Pancreas (tissue), 10 donors: ENCODE measurements around the gene PTGS2. TPM values are rescaled to one million over a fixed set of nuclear protein-coding genes. Genes with fewer than 3 reads are reported as not detected.

Source experiments
- ATAC-seq, 4 donors: fragments of 200-7000 bp; cut with Tn5 transposase; one replicate each; pipeline versions ENCODE4 v1.8.0 to v1.9.1; 2020; ENCODE audit warnings: mild to moderate bottlenecking in 4 of 4, moderate library complexity in 4 of 4
- DNase-seq, 6 donors: peaks; one replicate each; pipeline ENCODE4 v3.0.0-alpha.2; 2020
- FAIRE-seq: peaks from 2 replicates; lab custom pipeline; 2012; peaks lifted over from hg19 to GRCh38; lab: Jason Lieb, UNC
- H3K27ac ChIP-seq, 4 donors: fragments of 200-600 bp; sonication (generic); 1 replicate in 3 of 4; 2 replicates in 1 of 4; pipeline versions ENCODE4 v1.5.0 to v1.8.0; 2020
- H3K27me3 ChIP-seq, 4 donors: fragments of 200-600 bp; one replicate each; pipeline ENCODE4 v1.8.0; 2021
- H3K36me3 ChIP-seq, 3 donors: fragments of 200-600 bp; sonication (generic) in 1 of 3; one replicate each; pipeline versions ENCODE4 v1.5.0 to v1.8.0; 2020 to 2021
- H3K4me1 ChIP-seq, 3 donors: fragments of 200-600 bp; one replicate each; pipeline ENCODE4 v1.8.0; 2021
- H3K4me3 ChIP-seq, 4 donors: fragments of 200-600 bp; sonication (generic) in 2 of 4; one replicate each; pipeline versions ENCODE4 v1.5.0 to v1.8.0; 2020 to 2021
- H3K9me3 ChIP-seq, 4 donors: fragments of 200-600 bp; one replicate each; pipeline ENCODE4 v1.8.0; 2021
- CTCF ChIP-seq, 4 donors: fragments of 200-600 bp; sonication (generic) in 3 of 4; IDR thresholded peaks; one replicate each; pipeline versions ENCODE4 v1.5.0 to v1.8.0; 2021; ENCODE audit warnings: antibody characterized with exemption in 4 of 4
- WGBS, 2 donors: extraction: QIAGEN DNeasy Blood & Tissue Kit; methylation state at CpG; one replicate each; pipeline ENCODE4 v1.1.7; 2013; 5-methylcytosine and 5-hydroxymethylcytosine counted together
- intact Hi-C, 3 donors: fragments of 100-400 bp; cut with DNase I; formaldehyde crosslinking; loops; one replicate each; pipeline versions ENCODE4 v1.11.1 to v1.14.2; 2022
- polyA plus RNA-seq, 2 donors: library from polyadenylated mRNA; stranded (reverse); fragments of 200-250 nt; gene quantifications; one replicate each; pipeline ENCODE4 v1.2.3, GENCODE V29; 2013
- total RNA-seq, 6 donors: library from RNA; stranded (reverse); fragmentation: NEBNext Ultra II Directional in 4 of 6; extraction: Animal tissue kit (Norgen Biotek cat#: 25700) in 4 of 6; gene quantifications; one replicate each; pipeline versions ENCODE4 v1.2.1 to v1.2.4, GENCODE V29; 2021 to 2023
- donor health status: healthy with polysubstance abuse.
- donor health status: DM: no; HTN: no; CAD: no; lungs with moderate emphysema.
- donor health status: DM: no; HTN: no; CAD: no.
- donor health status: control.
- donor health status: control.
- donor health status: Bipolar disorder and iron deficiency.
- donor health status: DM: yes; HTN: yes; CAD: no.
- donor health status: DM: no; HTN: no; CAD: no.
- donor health status: DM: no; HTN: no; CAD: no.
- donor health status: DM: yes; HTN: yes; CAD: no.

Gene PTGS2
- total RNA-seq (1 to 10 TPM in 1 of 6 donors, under 1 TPM in 5; 0.12 to 1.9 (median 0.43) TPM), polyA plus RNA-seq (under 1 TPM; 0.23 to 0.92 TPM)

- intact Hi-C loops, result no loop called here
- DNase-seq (peak; percentile 39 to 83 (median 66)), ATAC-seq (peak; percentile 90 to 96 (median 96)), FAIRE-seq (no peak)
- H3K4me1 ChIP-seq, result no peaks in the 10 kb centered on the region
- peak within 1 kb of the TSS; percentile 29 to 49 (median 38) for H3K4me3 ChIP-seq
- no peaks in the 10 kb centered on the region for H3K36me3 ChIP-seq
- H3K27ac ChIP-seq, result peak within 1 kb of the TSS in 3 of 4 donors; percentile 16 to 57 (median 39)
- WGBS, 2 donors, result 1% methylated on average over 52 of the region's 52 CpGs
- H3K27me3 ChIP-seq, result peaks cover 0 to 16% (median 2%) of the 10 kb centered on the region in 4 donors
- H3K9me3 ChIP-seq, result no peaks in the 10 kb centered on the region
- TF ChIP-seq CTCF (IDR thresholded peaks at IDR 0.05), result no peak
Observed at GRCh38 chr1:186680245-186681061, at the start of gene PTGS2. PTGS2 (minus strand) TSS chr1:186680423; CDS start chr1:186680290, 133 bp downstream.

- WGBS, 2 donors, result 50 to 60% methylated on average over 3 of the region's 3 CpGs
- Histone ChIP-seq H3K9me3 (no peaks in the 10 kb centered on the region), H3K4me3 (no peak overlapping the region), H3K27ac (no peak overlapping the region), H3K36me3 (no peaks in the 10 kb centered on the region), H3K4me1 (no peaks in the 10 kb centered on the region), H3K27me3 (no peaks in the 10 kb centered on the region)
- TF ChIP-seq CTCF (IDR thresholded peaks at IDR 0.05), result peak in 1 of 4 donors; percentile 20
- DNase-seq (no peak), FAIRE-seq (no peak), ATAC-seq (no peak)
- intact Hi-C loops, result no loop called here
Observed at GRCh38 chr1:186722711-186723309, 42.6 kb upstream of the PTGS2 start.

GRCh38 chr1:186717286-186717685 is 37.1 kb upstream of the PTGS2 start:
- Histone ChIP-seq H3K4me1 (no peaks in the 10 kb centered on the region), H3K36me3 (no peaks in the 10 kb centered on the region), H3K9me3 (no peaks in the 10 kb centered on the region), H3K4me3 (no peak overlapping the region), H3K27ac (no peak overlapping the region), H3K27me3 (no peaks in the 10 kb centered on the region)
- no peak for TF ChIP-seq CTCF (IDR thresholded peaks at IDR 0.05)
- FAIRE-seq (no peak), DNase-seq (no peak), ATAC-seq (no peak)
- 28 to 49% methylated on average over 2 of the region's 2 CpGs for WGBS, 2 donors
- intact Hi-C loops, result no loop called here

- Histone ChIP-seq H3K27ac (no peak overlapping the region), H3K36me3 (no peaks in the 10 kb centered on the region), H3K4me1 (no peaks in the 10 kb centered on the region), H3K4me3 (no peak overlapping the region), H3K9me3 (no peaks in the 10 kb centered on the region), H3K27me3 (no peaks in the 10 kb centered on the region)
- ATAC-seq (no peak), FAIRE-seq (no peak), DNase-seq (no peak)
- 46 to 56% methylated on average over 5 of the region's 5 CpGs for WGBS, 2 donors
- no peak for TF ChIP-seq CTCF (IDR thresholded peaks at IDR 0.05)
- intact Hi-C loops, result no loop called here
Observed at GRCh38 chr1:186715887-186716809, 35.9 kb upstream of the PTGS2 start.
